Measurements from ENCODE around the gene ALG1L2. TPM values are rescaled to one million over a fixed set of nuclear protein-coding genes. Genes with fewer than 3 reads are reported as not detected.
"Not testable (repeated sequence)": the region's sequence is repeated elsewhere in the genome, so short reads cannot be mapped to it uniquely, and the experiment has no call there.

ALG1L2 gene
- total RNA-seq, 1 donor from 2014 or later = not detected

DNA sequence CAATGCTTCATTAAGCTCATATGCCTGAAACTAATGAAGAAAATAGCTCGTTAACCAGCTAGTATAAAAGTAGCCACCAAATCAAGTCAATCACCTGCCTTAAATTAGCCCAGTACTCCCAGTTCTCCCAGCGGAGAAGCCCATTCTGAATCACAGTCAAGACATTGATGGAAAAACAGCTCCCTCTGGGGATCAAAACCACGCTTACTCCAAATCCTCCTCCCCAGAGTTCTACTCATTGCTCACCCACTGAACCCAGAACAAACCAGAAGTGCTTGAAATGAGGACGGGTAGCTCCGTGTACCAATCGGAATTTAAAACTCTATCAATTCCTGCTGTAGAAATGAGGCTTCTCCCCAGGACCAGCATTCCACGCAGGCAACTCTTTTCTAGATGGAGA is 54.7 kb downstream of the ALG1L2 start:
- DNase-seq = not testable (repeated sequence)

GRCh38 chr3:130137685-130138084 is 56.1 kb downstream of the ALG1L2 start:
- not testable (repeated sequence) for DNase-seq

DNA sequence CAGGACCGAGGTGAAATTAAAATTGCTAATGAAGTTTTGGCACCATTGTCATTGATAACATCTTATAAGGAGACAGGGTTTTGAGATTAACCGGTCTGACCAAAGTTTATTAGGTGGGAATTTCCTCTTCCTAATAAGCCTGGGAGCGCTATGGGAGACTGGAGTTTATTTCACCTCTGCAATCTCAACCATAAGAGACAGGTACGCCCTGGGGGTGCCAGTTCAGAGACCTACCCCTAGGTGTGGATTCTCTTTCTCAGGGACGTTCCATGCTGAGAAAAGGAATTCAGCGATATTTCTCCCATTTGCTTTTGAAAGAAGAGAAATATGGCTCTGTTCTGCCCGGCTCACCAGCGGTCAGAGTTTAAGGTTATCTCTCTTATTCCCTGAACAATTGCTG is 57.4 kb downstream of the ALG1L2 start:
- not testable (repeated sequence) for DNase-seq

GRCh38 chr3:130140756-130141155 is 59.1 kb downstream of the ALG1L2 start:
- DNase-seq = peak; percentile 65

- DNase-seq = peak; percentile 11
These were observed 62.2 kb downstream of the ALG1L2 start for GRCh38 chr3:130143648-130144327.

DNA sequence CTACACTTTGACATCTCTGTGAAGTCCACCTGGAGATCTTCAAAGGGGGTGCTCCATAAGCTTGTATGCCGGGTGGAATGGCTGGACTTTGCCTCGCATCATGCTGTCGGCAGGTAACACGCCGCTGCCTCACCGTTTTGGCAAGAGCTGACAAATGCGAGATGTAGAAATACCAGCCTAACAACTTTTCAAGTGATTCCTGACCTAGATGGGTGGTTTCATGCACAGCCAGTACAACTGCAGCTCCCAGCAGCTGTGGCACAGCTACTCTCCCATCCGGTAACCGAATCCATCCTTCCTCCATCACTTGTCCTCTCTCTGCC is 62.7 kb downstream of the ALG1L2 start:
- not testable (repeated sequence) for DNase-seq

- not testable (repeated sequence) for DNase-seq
These were observed 63.8 kb downstream of the ALG1L2 start for GRCh38 chr3:130145456-130145855.

DNA sequence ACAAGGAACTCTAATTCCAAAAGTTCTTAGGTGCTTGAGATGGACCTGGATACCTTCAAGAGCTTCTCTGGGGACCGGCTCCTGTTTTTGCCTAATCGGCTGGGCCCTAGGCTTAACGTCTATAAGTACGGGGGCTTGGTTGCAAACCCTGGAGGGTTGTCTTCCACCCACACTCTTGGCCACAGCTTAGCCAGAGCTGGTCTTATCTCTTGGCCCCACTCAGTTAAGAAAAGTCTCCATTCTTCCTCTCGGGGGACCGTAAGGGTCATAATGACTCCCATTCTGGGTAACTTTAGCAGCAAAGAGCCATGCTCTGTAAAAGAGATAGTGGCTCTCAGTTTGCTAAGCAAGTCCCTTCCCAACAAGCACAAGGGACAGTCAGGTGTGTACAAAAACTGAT is 64.8 kb downstream of the ALG1L2 start:
- DNase-seq = not testable (repeated sequence)

Other genes starting within 250 kb of the ALG1L2 start
- gene TMCC1, start 188.1 kb upstream of the ALG1L2 start, total RNA-seq = 18.5 and 21.7 TPM in 2 replicates
- gene TRH, start 107.1 kb upstream of the ALG1L2 start, total RNA-seq = not detected in 2 replicates

All from dermis blood vessel endothelial cell (primary cell).